GM13976 (cell line): ENCODE measurements around the gene TTC13.

Experiments
- DNase-seq: peaks from one replicate; pipeline ENCODE4 v3.0.0; 2012; ENCODE audit warnings: low spot score
- CTCF ChIP-seq: IDR thresholded peaks from 2 replicates; pipeline ENCODE4 v1.5.1; 2012; ENCODE audit warnings: borderline replicate concordance, mild to moderate bottlenecking; ENCODE audit not compliant: insufficient read depth; ENCODE audit errors: extremely low read depth, missing control alignments, control extremely low read depth
- in situ Hi-C: fragments of 300-500 bp; cut with MboI; formaldehyde crosslinking; loops from one replicate; pipeline ENCODE4 v1.12.0; 2022; ENCODE audit warnings: low sequenced_read_pairs, mixed read lengths, inconsistent platforms; ENCODE audit not compliant: unreplicated experiment

TTC13 gene

GRCh38 chr1:230907472-230908205 lies 71.0 kb downstream of the TTC13 start:
- no peak for TF ChIP-seq CTCF
- DNase-seq, result no peak
- in situ Hi-C loops, result no loop called here

- DNase-seq, result no peak
- no peak for TF ChIP-seq CTCF
- in situ Hi-C loops, result no loop called here
Observed at GRCh38 chr1:230906226-230906625, 72.4 kb downstream of the TTC13 start.

GRCh38 chr1:230905733-230906132 lies 72.9 kb downstream of the TTC13 start:
- DNase-seq, result no peak
- in situ Hi-C loops, result no loop called here
- no peak for TF ChIP-seq CTCF

- TF ChIP-seq CTCF, result no peak
- no peak for DNase-seq
- in situ Hi-C loops, result no loop called here
Observed at GRCh38 chr1:230902349-230902923, 76.2 kb downstream of the TTC13 start.

- in situ Hi-C loops, result no loop called here
- DNase-seq, result no peak
- TF ChIP-seq CTCF, result no peak
Observed at GRCh38 chr1:230901671-230902070, 77.0 kb downstream of the TTC13 start.

GRCh38 chr1:230900984-230901383 lies 77.7 kb downstream of the TTC13 start:
- DNase-seq, result no peak
- in situ Hi-C loops, result no loop called here
- no peak for TF ChIP-seq CTCF

GRCh38 chr1:230899841-230900251 lies 78.8 kb downstream of the TTC13 start:
- no peak for DNase-seq
- in situ Hi-C loops, result no loop called here

More at GRCh38 chr1:230899841-230900251, 78.8 kb downstream of the TTC13 start:
- TF ChIP-seq CTCF, result no peak
